Measurements from ENCODE around the gene RGR.
"Not testable (repeated sequence)": the region's sequence is repeated elsewhere in the genome, so short reads cannot be mapped to it uniquely, and the experiment has no call there.

Gene RGR

DNA sequence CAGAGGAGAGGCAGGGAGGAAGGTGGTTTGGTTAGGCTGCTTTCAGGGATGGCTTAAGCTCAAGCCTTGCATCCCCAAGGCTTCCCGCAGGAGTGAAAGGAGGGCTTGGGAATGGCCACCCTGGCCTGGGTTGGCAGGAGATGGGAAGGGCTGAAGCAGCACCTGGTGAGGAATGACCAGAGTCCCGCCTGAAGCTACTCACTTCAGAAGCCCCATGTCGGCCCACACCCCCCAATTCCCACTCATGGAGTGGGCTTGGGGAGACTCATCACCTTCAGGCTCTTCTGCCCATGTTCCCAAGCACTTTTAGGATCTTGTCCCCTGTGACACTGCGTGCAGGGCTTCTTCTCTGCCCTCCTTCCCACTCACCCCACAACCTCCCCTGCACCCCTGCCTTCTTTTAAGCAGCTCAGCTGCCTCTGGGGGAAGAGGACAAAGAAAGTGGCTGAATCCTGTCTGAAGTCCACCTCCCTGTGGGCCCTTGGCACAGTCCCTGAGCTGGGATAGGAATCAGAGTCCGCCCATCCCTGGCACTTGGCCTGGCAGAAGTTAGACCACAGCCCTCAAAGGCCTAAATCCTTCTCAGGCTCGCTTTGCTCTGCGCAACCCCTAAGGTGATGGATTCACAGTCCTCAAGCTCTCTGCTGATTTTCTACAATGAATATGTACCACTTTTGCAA lies 16.5 kb downstream of the RGR start:
- no peak for DNase-seq

DNA sequence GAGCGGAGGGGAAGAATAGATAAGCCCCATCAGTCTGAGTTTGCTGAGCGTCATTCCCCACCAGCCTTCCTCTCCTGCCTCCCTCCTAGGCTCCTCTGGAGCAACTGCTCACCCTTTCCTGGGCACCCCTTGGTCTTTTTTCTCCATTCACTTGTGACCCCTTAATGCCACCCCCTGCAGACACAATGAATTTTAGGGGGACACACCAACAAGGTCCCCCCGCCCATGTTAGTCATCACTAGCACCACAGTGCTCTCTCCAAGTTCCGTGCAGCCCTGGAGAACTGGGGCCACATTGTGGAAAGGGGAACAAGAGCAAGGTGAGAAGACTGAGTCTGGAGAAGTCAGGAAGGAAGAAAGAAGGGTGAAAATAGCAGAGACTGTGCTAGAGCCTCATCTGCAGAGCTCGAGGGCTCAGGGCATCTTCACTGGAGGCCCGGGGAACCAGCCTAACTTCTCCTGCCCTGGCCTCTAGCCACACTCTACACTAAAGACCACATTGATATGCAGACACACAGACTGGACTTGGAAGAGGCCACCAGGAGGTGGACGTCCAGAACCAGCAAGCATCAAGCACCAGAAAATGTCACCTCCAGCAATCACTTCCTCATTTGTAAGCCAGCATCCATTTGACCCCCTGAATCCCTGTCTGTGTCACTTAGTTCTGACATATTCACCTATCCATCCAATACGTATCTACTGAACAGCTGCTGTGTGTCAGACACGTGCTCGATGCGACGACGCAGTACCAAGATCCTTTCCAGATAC lies 17.5 kb downstream of the RGR start:
- DNase-seq: no peak

DNA sequence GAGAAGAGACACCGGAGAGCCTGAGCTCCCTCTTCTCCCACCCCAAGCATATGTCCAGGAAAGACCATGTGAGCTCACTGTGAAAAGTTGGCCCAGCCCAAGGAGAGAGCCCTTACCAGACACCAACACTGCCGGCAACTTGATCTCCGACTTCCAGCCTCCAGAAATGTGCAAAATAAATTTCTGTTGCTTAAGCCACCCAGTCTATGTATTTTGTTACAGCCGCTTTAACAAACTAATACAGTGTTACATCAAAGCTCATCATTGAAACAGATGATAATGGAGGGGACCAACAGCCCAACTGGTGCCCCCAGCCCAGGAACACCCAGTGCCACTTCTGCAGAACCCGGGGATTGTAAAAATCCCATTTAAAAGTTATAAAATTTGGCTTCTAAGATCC lies 18.9 kb downstream of the RGR start:
- DNase-seq: no peak

GRCh38 chr10:84264611-84265141 lies 19.8 kb downstream of the RGR start:
- DNase-seq: peak; percentile 8

- no peak for DNase-seq
Observed at GRCh38 chr10:84265418-84265817, 20.6 kb downstream of the RGR start.

GRCh38 chr10:84267503-84268126 lies 22.8 kb downstream of the RGR start:
- DNase-seq: peak; percentile 6

DNA sequence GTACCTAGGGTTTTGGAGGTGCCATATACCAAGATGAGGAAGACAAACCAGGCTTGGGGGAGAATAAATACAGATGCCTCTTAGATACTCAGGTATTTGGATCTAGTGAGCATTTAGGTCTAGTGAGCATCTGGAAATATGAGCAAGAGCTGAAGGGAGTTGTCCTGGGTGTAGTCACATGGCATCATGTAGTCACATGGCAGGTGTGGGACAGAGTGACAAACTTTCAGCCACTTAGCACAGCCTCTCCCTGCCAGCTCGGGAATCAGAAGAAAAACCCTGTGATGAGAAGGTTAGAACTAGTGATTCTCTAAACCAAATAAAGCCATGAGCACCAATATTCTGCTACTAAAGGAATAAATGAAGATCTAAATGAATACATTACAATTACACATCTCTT lies 24.3 kb downstream of the RGR start:
- DNase-seq: no peak

GRCh38 chr10:84269773-84270172 lies 24.9 kb downstream of the RGR start:
- no peak for DNase-seq

- no peak for DNase-seq
Observed at GRCh38 chr10:84270708-84271107, 25.9 kb downstream of the RGR start.

- DNase-seq: not testable (repeated sequence)
Observed at GRCh38 chr10:84279876-84280475, 35.1 kb downstream of the RGR start.

GRCh38 chr10:84286695-84287094 lies 41.8 kb downstream of the RGR start:
- no peak for DNase-seq

DNA sequence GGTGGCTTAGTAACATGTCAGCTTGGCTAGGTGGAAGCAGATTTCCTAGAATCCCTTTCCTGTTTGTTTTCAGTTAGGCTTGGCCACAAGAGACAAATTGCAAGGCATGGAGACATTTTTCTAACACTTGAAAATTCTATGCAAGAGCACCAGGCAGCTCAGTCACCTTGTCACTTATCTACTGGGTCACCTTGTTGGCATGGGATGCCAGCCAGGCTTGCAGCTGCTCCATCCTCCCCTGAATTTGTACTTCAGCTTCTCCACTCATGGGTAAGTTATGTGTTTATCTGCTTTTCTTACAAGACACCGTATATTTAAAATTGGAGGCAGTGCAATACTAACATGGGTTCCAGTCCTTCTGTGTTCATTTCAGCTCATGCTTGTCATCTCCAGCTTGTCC lies 43.3 kb downstream of the RGR start:
- no peak for DNase-seq

DNA sequence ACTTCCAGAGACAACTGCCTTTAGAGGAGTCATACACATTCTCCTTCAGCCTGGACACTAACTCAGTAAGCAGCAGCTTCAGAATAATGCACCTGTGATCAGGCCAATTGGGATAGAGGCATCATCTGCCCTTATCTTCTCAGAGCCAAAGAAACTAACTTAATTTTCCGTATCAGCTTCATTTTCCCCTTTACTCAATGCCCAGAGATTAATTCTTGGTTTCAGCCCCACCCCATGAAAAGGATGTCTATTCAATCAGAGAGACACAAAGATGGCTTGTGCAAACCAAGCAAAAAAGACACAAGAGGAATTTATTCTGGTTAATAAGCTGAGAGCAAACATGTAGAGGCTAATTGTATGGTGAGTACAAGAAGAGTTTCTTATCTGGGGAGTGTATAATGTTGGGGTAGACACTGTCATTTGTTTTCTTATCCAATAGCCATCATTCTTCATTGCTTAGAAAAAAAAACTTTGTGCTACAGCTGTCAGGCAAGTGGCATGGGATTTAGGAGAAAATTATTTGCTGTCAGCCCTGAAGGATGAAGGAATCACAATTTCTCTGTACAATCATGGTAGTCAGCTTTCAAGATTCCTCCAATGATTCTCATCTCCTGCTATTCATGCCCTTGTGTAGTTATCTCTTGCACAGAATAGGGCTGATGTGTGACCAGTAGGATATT lies 44.8 kb downstream of the RGR start:
- DNase-seq: no peak

DNA sequence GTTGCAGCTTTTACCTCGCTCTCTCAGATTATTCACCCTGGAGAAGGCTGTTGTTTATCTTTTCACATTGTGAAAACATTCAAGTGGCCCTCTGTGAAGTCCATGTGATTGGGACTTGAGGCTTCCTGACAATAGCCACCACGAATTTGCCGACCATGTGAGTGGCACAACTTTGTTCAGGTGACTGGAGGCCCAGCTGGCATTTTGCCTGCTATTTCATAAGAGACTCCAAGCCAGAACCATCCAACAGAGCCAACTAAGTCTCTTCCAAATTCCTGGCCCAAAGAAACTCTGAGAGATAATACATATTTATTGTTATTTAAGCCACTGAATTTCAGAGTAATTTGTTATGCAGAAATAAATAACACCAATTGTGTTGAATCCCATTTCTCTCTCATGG lies 45.4 kb downstream of the RGR start:
- no peak for DNase-seq

DNA sequence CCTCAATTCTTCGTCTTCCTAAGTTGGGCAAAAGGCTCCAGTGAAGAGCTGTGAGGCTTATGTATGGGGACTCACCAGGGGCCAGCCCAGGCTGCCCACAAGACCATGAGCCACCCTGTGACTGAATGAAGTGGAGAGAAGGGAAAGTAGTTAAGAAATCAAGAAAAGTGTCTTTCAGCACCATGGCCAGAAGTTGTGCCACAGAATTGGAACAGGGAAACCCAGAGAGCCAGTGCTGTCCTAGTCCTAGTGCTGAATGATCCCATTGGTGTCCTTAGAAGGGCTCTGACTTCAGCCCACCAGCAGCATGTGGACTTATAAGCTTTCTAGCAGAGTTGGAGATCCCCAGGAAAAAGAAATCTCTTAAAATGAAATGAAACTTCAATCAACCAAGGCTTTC lies 46.5 kb downstream of the RGR start:
- no peak for DNase-seq

DNA sequence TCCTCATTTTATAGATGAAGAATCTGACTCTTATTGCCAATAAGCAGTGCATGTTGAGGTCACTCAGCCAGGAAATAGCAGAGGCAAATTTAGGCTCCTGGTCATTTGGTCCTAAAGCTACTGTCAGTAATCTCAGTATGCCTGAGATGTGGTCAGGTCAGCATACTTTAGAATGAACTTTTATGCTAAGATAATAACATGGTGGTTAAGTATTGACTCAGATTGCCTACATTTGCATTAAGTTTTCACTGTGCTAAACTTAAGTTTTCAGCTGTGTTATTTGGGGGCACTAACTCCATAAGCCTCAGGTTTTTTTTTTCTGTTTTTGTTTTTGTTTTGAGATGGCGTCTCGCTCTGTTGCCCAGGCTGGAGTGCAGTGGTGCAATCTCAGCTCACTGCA lies 47.6 kb downstream of the RGR start:
- DNase-seq: no peak

DNA sequence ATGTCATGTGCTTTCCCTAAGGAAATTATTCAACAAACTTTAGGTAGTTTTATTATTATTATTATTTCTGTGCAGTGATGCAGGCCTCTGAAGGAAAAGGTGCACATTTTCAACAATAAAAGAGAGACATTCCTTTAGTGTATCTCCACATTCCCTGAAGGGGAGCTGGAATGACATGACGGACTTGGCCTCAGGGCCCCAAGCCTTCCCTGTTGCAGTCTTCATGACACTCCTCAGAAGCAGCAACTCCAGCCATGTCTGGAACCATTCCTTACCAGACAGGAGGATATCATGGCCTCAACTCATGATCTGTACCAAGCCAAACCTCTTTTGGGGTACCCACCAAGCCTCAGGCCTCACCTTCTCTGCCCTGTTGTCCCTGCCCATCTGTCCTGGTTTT lies 48.3 kb downstream of the RGR start:
- no peak for DNase-seq

GRCh38 chr10:84293574-84294016 lies 48.7 kb downstream of the RGR start:
- DNase-seq: no peak

DNA sequence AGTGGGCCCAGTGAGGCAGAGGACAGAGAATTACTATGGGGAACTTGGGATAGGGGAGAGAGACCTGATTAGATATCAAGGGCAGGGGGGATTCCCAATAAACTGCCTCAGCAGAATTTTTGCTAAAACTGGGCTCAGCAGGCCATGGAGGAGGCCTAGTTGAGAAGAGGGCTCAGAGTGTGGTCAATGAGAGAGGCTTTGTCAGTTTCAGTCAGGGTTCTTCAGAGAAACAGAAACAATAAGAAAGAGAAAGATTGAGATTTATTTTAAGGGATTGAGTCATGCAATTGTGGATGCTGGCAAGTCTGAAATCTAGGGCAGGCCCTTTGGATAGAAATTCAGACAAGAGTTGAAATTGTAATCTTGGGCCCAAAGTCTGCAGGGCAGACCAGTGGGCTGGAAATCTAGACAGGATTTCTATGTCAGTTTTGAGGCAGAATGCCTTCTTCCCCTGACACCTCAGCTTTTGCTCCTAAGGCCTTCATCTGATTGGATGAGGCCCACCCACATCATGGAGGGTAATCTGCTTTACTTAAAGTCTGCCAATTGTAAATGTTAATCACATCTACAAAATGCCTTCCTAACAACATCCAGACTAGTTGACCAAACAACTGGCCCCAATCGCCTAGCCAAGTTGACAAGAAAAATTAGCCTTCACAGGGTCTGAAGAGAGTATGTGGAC lies 50.1 kb downstream of the RGR start:
- DNase-seq: no peak

- no peak for DNase-seq
Observed at GRCh38 chr10:84296091-84296981, 51.5 kb downstream of the RGR start.

GRCh38 chr10:84298057-84298456 lies 53.2 kb downstream of the RGR start:
- DNase-seq: no peak
